ENCODE measurements around the gene PRR23A.

The PRR23A gene

GRCh38 chr3:139020036-139020867, 14.2 kb upstream of the PRR23A start:
- Histone ChIP-seq H3K36me3 (ENCODE audit: control insufficient read depth in 5 of 5, insufficient read depth in 5 of 5, low read length in 5 of 5) (no peaks in the 10 kb centered on the region), H3K9ac (ENCODE audit: low read length in 5 of 5) (no peak overlapping the region), H3K27ac (ENCODE audit: low read depth, low read length) (no peak overlapping the region), H3K27me3 (ENCODE audit: control insufficient read depth in 5 of 5, insufficient read depth in 4 of 5, low read length in 5 of 5) (no peaks in the 10 kb centered on the region), H3K4me3 (ENCODE audit: low read depth in 1 of 5, low read length in 5 of 5) (no peak overlapping the region), H3K4me1 (ENCODE audit: control insufficient read depth in 5 of 5, insufficient read depth in 5 of 5, low read length in 5 of 5) (no peaks in the 10 kb centered on the region), H3K9me3 (ENCODE audit: control insufficient read depth in 5 of 5, low read length in 5 of 5) (peaks cover 0 to 10% (median 7%) of the 10 kb centered on the region in 5 donors)

GRCh38 chr3:139016430-139017048, 10.5 kb upstream of the PRR23A start:
- Histone ChIP-seq H3K9ac (ENCODE audit: low read length in 5 of 5) (no peak overlapping the region), H3K27ac (ENCODE audit: low read depth, low read length) (no peak overlapping the region), H3K4me3 (ENCODE audit: low read depth in 1 of 5, low read length in 5 of 5) (no peak overlapping the region), H3K36me3 (ENCODE audit: control insufficient read depth in 5 of 5, insufficient read depth in 5 of 5, low read length in 5 of 5) (no peaks in the 10 kb centered on the region), H3K27me3 (ENCODE audit: control insufficient read depth in 5 of 5, insufficient read depth in 4 of 5, low read length in 5 of 5) (no peaks in the 10 kb centered on the region), H3K9me3 (ENCODE audit: control insufficient read depth in 5 of 5, low read length in 5 of 5) (peaks cover 0 to 15% (median 12%) of the 10 kb centered on the region in 5 donors), H3K4me1 (ENCODE audit: control insufficient read depth in 5 of 5, insufficient read depth in 5 of 5, low read length in 5 of 5) (no peaks in the 10 kb centered on the region)

- Histone ChIP-seq H3K36me3 (ENCODE audit: control insufficient read depth in 5 of 5, insufficient read depth in 5 of 5, low read length in 5 of 5) (no peaks in the 10 kb centered on the region), H3K27ac (ENCODE audit: low read depth, low read length) (no peak overlapping the region), H3K9ac (ENCODE audit: low read length in 5 of 5) (no peak overlapping the region), H3K4me3 (ENCODE audit: low read depth in 1 of 5, low read length in 5 of 5) (no peak overlapping the region), H3K9me3 (ENCODE audit: control insufficient read depth in 5 of 5, low read length in 5 of 5) (peaks cover 0 to 15% (median 11%) of the 10 kb centered on the region in 5 donors), H3K27me3 (ENCODE audit: control insufficient read depth in 5 of 5, insufficient read depth in 4 of 5, low read length in 5 of 5) (no peaks in the 10 kb centered on the region), H3K4me1 (ENCODE audit: control insufficient read depth in 5 of 5, insufficient read depth in 5 of 5, low read length in 5 of 5) (no peaks in the 10 kb centered on the region)
Measured at GRCh38 chr3:139005356-139005993, 593 bp downstream of the PRR23A start.

GRCh38 chr3:138995706-138996105, 10.4 kb downstream of the PRR23A start:
- Histone ChIP-seq H3K9ac (ENCODE audit: low read length in 5 of 5) (no peak overlapping the region), H3K27ac (ENCODE audit: low read depth, low read length) (no peak overlapping the region), H3K4me1 (ENCODE audit: control insufficient read depth in 5 of 5, insufficient read depth in 5 of 5, low read length in 5 of 5) (no peaks in the 10 kb centered on the region), H3K27me3 (ENCODE audit: control insufficient read depth in 5 of 5, insufficient read depth in 4 of 5, low read length in 5 of 5) (peaks cover 0 to 6% (median 0%) of the 10 kb centered on the region in 5 donors), H3K4me3 (ENCODE audit: low read depth in 1 of 5, low read length in 5 of 5) (no peak overlapping the region), H3K9me3 (ENCODE audit: control insufficient read depth in 5 of 5, low read length in 5 of 5) (peaks cover 0 to 4% (median 0%) of the 10 kb centered on the region in 5 donors), H3K36me3 (ENCODE audit: control insufficient read depth in 5 of 5, insufficient read depth in 5 of 5, low read length in 5 of 5) (no peaks in the 10 kb centered on the region)

- no peaks in the 10 kb centered on the region for H3K27me3 ChIP-seq (ENCODE audit: control insufficient read depth in 5 of 5, insufficient read depth in 4 of 5, low read length in 5 of 5)
- H3K9me3 ChIP-seq (ENCODE audit: control insufficient read depth in 5 of 5, low read length in 5 of 5), result no peaks in the 10 kb centered on the region
- no peak overlapping the region for H3K4me3 ChIP-seq (ENCODE audit: low read depth in 1 of 5, low read length in 5 of 5)
- no peaks in the 10 kb centered on the region for H3K36me3 ChIP-seq (ENCODE audit: control insufficient read depth in 5 of 5, insufficient read depth in 5 of 5, low read length in 5 of 5)
- H3K27ac ChIP-seq (ENCODE audit: low read depth, low read length), result no peak overlapping the region
- no peaks in the 10 kb centered on the region for H3K4me1 ChIP-seq (ENCODE audit: control insufficient read depth in 5 of 5, insufficient read depth in 5 of 5, low read length in 5 of 5)
- H3K9ac ChIP-seq (ENCODE audit: low read length in 5 of 5), result no peak overlapping the region
Measured at GRCh38 chr3:138987181-138987580, 18.9 kb downstream of the PRR23A start.

- Histone ChIP-seq H3K4me3 (ENCODE audit: low read depth in 1 of 5, low read length in 5 of 5) (no peak overlapping the region), H3K4me1 (ENCODE audit: control insufficient read depth in 5 of 5, insufficient read depth in 5 of 5, low read length in 5 of 5) (no peaks in the 10 kb centered on the region), H3K9me3 (ENCODE audit: control insufficient read depth in 5 of 5, low read length in 5 of 5) (no peaks in the 10 kb centered on the region), H3K27ac (ENCODE audit: low read depth, low read length) (no peak overlapping the region), H3K9ac (ENCODE audit: low read length in 5 of 5) (no peak overlapping the region), H3K27me3 (ENCODE audit: control insufficient read depth in 5 of 5, insufficient read depth in 4 of 5, low read length in 5 of 5) (no peaks in the 10 kb centered on the region), H3K36me3 (ENCODE audit: control insufficient read depth in 5 of 5, insufficient read depth in 5 of 5, low read length in 5 of 5) (no peaks in the 10 kb centered on the region)
Measured at GRCh38 chr3:138985932-138986331, 20.1 kb downstream of the PRR23A start.

GRCh38 chr3:138984816-138985215, 21.3 kb downstream of the PRR23A start:
- Histone ChIP-seq H3K27me3 (ENCODE audit: control insufficient read depth in 5 of 5, insufficient read depth in 4 of 5, low read length in 5 of 5) (no peaks in the 10 kb centered on the region), H3K9me3 (ENCODE audit: control insufficient read depth in 5 of 5, low read length in 5 of 5) (no peaks in the 10 kb centered on the region), H3K27ac (ENCODE audit: low read depth, low read length) (no peak overlapping the region)

GRCh38 chr3:138976047-138976446, 30.0 kb downstream of the PRR23A start:
- Histone ChIP-seq H3K9me3 (ENCODE audit: control insufficient read depth in 5 of 5, low read length in 5 of 5) (no peaks in the 10 kb centered on the region), H3K4me1 (ENCODE audit: control insufficient read depth in 5 of 5, insufficient read depth in 5 of 5, low read length in 5 of 5) (peaks cover 0 to 5% (median 3%) of the 10 kb centered on the region in 5 donors), H3K9ac (ENCODE audit: low read length in 5 of 5) (no peak overlapping the region)

More at GRCh38 chr3:138984816-138985215, 21.3 kb downstream of the PRR23A start:
- Histone ChIP-seq H3K36me3 (ENCODE audit: control insufficient read depth in 5 of 5, insufficient read depth in 5 of 5, low read length in 5 of 5) (no peaks in the 10 kb centered on the region), H3K4me1 (ENCODE audit: control insufficient read depth in 5 of 5, insufficient read depth in 5 of 5, low read length in 5 of 5) (peaks cover 0 to 2% (median 0%) of the 10 kb centered on the region in 5 donors), H3K4me3 (ENCODE audit: low read depth in 1 of 5, low read length in 5 of 5) (no peak overlapping the region), H3K9ac (ENCODE audit: low read length in 5 of 5) (no peak overlapping the region)

GRCh38 chr3:138975351-138975750, 30.7 kb downstream of the PRR23A start:
- Histone ChIP-seq H3K9ac (ENCODE audit: low read length in 5 of 5) (no peak overlapping the region), H3K27me3 (ENCODE audit: control insufficient read depth in 5 of 5, insufficient read depth in 4 of 5, low read length in 5 of 5) (peaks cover 0 to 22% (median 9%) of the 10 kb centered on the region in 5 donors), H3K27ac (ENCODE audit: low read depth, low read length) (no peak overlapping the region), H3K4me1 (ENCODE audit: control insufficient read depth in 5 of 5, insufficient read depth in 5 of 5, low read length in 5 of 5) (peaks cover 0 to 5% (median 3%) of the 10 kb centered on the region in 5 donors), H3K36me3 (ENCODE audit: control insufficient read depth in 5 of 5, insufficient read depth in 5 of 5, low read length in 5 of 5) (no peaks in the 10 kb centered on the region), H3K9me3 (ENCODE audit: control insufficient read depth in 5 of 5, low read length in 5 of 5) (no peaks in the 10 kb centered on the region), H3K4me3 (ENCODE audit: low read depth in 1 of 5, low read length in 5 of 5) (no peak overlapping the region)

More at GRCh38 chr3:138976047-138976446, 30.0 kb downstream of the PRR23A start:
- peaks cover 0 to 17% (median 6%) of the 10 kb centered on the region in 5 donors for H3K27me3 ChIP-seq (ENCODE audit: control insufficient read depth in 5 of 5, insufficient read depth in 4 of 5, low read length in 5 of 5)
- no peaks in the 10 kb centered on the region for H3K36me3 ChIP-seq (ENCODE audit: control insufficient read depth in 5 of 5, insufficient read depth in 5 of 5, low read length in 5 of 5)
- H3K27ac ChIP-seq (ENCODE audit: low read depth, low read length), result no peak overlapping the region
- no peak overlapping the region for H3K4me3 ChIP-seq (ENCODE audit: low read depth in 1 of 5, low read length in 5 of 5)

- H3K4me1 ChIP-seq (ENCODE audit: control insufficient read depth in 5 of 5, insufficient read depth in 5 of 5, low read length in 5 of 5), result peaks cover 0 to 1% (median under 1%) of the 10 kb centered on the region in 5 donors
- H3K9ac ChIP-seq (ENCODE audit: low read length in 5 of 5), result no peak overlapping the region
- no peak overlapping the region for H3K27ac ChIP-seq (ENCODE audit: low read depth, low read length)
- H3K9me3 ChIP-seq (ENCODE audit: control insufficient read depth in 5 of 5, low read length in 5 of 5), result no peaks in the 10 kb centered on the region
- peaks cover 0 to 22% (median 9%) of the 10 kb centered on the region in 5 donors for H3K27me3 ChIP-seq (ENCODE audit: control insufficient read depth in 5 of 5, insufficient read depth in 4 of 5, low read length in 5 of 5)
- no peak overlapping the region for H3K4me3 ChIP-seq (ENCODE audit: low read depth in 1 of 5, low read length in 5 of 5)
- H3K36me3 ChIP-seq (ENCODE audit: control insufficient read depth in 5 of 5, insufficient read depth in 5 of 5, low read length in 5 of 5), result no peaks in the 10 kb centered on the region
Measured at GRCh38 chr3:138974462-138974861, 31.6 kb downstream of the PRR23A start.
